Middle frontal gyrus (tissue), 1 donor: ENCODE results near the gene RAP1GAP.

Source experiments
- DNase-seq: peaks from one replicate; pipeline ENCODE4 v3.0.0-alpha.2; 2015; ENCODE audit warnings: low spot score; ENCODE audit errors: extremely low spot score

Gene RAP1GAP

DNA sequence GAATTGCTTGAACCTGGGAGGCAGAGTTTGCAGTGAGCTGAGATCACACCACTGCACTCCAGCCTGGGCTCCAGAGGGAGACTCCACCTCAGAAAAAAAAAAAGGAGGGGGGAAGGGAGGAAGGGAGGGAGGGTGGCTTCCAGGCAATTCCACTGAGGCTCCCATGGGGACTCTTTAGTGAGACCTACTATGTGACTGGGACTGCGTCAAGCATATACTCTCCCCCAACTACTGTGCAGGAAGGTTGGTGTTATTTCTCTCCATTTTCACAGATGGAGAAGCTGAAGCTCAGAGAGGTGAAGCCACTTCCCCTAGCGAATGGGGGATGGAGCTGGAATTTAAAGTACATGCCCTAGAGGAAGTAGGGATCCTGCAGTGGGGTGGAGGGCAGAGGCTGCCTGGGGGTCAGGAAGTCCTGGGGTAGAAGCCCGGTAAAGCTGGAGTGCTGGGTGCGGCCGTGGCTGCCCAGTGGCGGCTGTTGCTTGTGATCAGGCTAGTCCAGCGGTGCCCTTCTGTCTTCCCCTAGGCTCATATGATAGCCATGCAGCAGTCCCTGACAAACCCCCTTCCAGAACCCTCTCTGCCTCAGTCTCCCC is 40.3 kb downstream of the RAP1GAP start:
- no peak for DNase-seq

DNA sequence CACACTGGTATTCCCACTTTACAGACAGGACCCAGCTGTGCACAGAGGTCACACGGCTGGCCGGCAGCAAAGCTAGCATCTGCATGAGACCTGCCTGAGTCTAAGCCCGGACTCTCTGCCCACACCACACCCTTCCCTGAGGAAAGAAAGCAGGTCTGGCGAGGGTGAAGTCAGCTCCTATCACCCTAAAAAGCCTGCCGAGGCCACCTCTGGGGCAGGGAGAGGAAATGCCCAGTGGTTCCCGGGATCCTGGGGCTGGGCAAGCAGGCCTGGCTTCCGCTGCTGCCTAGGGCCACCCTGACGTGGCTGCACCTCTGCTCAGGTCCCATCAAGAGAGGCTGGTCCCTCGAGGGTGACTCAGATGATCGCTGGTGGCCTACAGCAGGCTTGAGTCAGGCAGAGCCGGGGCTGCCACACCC is 42.2 kb downstream of the RAP1GAP start:
- no peak for DNase-seq

DNA sequence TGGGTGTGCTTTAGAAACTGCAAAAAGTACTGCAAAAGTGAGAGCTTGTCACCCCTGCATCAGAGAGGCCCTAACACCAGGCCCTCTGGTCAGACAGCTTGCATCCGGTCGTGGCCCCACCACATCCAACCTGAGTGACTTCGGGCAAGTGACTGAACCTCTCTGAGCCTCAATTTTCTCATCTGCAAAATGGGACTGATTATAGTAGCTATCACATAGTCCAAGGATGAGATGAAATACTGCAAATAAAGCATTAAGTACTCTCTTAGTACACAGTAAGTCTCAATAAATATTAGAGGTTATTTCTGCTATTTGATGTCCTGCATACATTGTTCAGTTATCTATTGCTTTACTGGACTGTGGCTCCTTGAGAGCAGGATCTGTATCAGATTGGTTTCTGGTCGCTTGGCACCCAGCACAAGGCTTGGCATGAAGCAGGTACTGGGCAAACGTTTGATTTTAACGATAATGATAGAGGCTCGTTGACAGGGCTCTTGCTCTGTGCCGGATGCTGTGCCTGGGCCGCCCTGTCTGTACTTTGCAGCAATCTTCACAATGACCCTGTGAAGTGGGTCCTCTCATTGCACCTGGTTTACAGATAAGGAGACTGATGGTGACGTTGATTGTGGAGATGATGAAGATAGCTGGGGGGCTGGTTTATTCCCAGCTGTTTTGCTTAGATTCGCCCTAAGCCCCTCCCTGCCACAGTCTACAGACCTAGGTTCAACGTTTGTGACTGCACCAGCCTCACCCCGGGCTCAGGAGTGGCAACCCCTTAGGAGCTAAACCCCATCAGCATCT is 43.6 kb downstream of the RAP1GAP start:
- DNase-seq, result no peak

DNA sequence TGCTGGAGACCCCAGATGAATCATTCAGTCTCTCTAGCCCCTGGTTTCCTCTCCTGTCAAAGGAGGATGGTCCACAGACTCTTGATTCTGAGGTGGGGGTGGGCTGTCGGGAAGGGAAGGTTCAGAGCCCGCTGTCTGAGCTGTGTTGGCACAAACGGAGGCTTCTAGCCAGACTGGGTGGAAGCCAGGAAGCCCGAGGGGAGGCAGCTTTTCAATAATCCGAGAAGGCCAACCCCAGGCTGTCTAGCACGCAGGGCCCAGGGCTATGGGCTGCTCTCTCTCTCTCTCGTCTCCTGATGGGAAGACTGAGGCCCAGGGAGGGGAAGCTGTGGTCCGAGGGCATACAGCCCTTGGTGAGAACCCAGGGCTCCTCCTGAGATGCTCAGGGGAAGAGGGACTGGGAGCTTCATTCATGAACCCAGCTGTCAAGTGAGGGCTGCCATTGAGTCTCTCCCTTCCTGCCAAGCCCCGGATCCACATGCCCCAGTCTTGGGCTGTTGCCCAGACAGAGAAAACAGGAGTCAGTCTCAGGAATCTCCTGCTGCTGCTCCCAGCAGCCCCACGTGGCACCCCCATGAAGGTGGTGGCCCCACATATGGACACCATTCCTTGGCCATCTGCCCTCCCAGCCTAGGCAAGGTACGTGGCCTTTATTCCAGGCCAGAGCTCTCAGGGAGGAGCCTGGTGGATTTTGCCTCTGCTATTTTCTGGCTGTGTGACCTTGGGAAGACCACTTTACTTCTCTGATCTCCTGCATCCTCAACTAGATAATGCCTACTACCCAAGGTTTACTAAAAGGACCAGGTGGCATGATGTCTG is 44.4 kb downstream of the RAP1GAP start:
- no peak for DNase-seq

DNA sequence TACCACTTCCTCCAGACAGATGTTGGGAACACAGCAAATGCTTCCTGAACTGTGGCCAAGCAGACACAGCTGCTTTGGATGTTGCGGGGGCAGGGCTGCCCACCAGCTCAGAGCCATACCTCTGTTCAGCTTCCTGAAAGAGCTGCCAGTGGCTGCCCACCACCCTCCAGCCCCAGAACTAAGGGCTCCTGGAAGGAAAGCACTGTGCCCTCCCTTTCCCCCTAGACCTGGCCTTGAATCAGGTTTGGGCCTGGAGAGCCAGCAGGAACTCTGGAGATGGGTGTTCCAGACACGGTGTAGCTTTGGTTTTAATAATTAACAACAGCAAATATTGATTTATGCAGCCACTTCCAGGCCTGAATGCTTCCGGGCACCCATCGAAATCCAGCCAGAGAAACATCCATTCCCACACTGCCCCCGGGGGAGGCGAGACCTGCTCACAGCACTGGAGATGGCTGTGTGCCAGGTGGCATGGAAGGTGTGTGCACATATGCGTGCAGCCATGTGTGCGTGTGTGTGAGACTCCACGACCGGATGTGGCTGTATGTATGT is 45.7 kb downstream of the RAP1GAP start:
- DNase-seq, result no peak

DNA sequence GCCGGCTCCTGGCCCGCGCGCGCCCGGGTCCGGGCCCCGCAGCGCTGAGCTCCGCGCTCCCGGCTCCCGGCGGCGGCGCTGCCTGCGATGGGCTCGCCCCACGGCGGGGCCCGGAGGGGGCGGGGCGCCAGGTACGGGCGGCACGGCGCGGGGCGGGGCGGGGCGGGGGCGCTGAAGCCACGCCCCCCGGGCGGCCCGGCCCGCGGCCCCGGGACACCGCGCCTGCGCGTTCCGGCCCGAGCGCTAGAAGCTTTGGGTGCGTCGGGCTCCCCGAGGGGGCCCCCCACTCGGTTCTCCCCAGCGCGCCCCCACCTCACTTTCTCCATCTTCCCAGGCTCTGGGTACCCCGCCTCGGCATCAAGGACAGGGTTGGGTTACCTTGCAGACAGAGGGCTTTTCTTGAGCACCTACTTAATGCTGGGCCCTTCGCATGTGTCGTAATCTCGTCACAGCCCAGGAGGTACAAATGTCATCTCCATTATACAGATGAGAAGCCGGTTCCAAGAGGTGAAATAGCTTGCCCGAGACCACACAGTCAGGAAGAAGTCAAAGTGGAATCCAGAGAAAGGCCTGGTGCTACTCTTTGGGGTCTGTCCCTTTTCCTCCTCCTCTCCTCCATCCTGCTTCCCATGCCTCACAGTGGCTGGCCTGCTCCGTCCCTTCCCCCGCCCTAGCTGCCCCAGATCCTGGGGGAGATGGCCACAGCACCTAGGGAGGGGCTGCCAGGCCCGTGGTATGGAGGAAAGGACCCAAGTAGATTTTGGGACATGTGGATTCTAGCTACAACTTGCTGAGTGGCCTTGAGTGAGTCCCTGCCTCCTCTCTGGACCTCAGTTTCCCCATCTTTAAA is 46.5 kb downstream of the RAP1GAP start:
- no peak for DNase-seq

DNA sequence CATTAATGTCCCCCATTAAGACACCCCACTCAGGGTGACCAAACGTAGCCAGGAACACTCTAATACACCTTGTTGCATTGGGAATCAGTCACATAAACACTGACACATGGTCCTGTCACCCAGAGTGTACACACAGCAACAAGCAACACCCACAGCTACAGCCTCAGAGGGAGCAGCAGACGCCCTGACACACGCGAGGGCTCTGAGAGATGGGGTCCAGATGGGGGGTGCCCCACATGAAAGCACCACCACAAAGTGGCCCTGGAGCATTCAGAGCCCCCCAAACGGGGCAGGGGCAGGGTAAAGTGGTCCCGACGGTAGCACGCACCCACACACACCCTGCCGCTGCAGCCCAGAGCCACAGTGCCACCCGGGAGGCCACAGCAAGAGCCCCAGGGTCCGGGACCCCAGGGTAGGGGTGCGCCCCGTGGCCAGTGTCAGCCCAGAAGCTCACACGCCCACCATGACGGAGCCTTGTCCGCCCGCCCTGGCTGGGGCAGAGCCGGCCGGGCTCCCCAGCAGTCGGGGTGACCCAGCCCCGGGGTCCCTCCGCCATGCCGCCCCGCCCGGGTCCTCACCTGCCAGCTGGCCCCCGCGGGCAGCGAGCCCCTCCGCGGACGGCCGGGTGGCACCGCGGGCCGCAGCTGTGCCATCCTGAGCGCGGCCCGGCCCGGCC is 47.3 kb downstream of the RAP1GAP start:
- no peak for DNase-seq

DNA sequence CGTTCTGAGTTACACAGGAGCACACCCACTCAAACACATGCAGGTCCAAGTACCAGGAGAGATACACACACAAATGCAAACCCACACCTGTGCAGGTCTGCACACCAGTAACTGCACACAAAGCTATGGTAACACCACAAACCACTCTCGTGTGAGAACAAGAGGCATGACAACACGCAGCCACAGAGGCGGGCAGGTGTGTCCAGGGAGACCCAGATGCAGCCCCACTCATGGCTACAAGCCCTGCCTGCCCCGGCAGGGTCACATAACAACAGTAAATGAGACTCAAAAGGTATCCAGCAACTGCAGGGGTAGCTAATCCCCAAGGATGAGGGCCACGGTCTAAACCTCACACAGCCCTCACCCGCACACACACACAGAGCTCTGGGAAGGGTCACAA is 48.1 kb downstream of the RAP1GAP start:
- DNase-seq, result no peak

DNA sequence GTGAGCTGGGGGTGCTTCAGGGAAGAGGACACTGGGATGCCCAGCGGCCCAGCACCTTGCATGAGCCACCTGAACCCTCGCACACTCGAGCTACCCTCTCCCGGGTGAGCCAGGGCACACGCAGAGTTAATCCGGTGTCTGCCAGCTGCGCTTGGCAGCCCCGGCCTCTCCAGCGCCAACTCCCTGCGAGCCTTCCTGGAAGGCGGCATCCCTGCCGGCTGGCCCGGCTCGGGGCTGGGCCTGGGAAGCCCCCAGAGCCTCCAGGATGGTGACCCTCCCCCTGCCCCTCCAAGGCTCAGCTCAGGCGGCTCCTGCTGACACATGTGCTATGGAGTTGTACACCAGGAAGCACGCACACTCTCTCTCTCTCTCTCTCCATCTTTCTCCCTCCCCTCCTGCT is 48.7 kb downstream of the RAP1GAP start:
- no peak for DNase-seq

DNA sequence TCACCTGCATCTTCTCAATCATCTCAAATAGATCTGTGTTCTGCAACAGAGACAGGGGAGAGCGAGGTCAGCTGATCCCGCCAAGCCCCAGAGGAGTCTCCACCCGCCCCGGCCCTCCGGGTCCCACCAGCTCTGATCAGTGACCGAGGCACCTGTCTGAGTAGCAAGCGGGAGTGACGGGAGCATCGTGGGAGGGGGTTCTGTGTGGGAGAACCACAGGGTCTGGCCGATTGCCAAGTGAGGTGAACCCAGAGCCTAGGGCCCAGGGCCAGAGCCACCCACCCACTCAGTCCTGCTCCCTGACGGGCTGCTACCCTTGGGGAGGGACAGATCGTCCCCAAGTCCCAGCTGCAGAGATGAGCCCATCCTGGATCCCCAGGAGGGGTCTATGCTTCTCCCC is 49.1 kb downstream of the RAP1GAP start:
- DNase-seq, result no peak

DNA sequence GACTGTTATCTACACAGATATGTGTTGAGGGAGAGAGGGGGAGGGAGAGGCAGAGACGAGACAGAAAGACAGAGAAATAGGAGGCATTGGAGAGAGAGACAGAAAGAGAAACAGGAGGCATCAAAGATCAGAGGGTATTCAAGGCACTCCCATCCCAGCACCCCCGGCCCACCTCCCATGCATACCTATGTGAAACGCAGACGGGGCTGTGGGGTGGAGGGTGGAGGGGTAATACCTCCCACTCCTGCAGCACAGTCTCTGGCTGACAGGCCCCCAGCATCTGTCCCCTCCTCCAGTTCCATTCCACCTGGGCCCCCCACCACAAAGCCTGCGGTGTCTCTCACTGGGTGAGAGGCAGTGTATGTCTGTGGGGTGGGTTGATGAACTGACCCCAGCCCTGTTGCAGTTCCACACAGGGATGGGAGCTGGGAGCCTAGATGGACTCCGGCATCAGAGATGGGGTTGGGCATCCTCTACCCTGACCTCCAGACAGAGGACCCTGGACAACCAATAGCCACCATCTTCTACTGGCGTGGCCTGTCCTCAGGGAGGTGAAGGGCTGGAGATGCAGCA is 49.7 kb downstream of the RAP1GAP start:
- DNase-seq, result no peak

DNA sequence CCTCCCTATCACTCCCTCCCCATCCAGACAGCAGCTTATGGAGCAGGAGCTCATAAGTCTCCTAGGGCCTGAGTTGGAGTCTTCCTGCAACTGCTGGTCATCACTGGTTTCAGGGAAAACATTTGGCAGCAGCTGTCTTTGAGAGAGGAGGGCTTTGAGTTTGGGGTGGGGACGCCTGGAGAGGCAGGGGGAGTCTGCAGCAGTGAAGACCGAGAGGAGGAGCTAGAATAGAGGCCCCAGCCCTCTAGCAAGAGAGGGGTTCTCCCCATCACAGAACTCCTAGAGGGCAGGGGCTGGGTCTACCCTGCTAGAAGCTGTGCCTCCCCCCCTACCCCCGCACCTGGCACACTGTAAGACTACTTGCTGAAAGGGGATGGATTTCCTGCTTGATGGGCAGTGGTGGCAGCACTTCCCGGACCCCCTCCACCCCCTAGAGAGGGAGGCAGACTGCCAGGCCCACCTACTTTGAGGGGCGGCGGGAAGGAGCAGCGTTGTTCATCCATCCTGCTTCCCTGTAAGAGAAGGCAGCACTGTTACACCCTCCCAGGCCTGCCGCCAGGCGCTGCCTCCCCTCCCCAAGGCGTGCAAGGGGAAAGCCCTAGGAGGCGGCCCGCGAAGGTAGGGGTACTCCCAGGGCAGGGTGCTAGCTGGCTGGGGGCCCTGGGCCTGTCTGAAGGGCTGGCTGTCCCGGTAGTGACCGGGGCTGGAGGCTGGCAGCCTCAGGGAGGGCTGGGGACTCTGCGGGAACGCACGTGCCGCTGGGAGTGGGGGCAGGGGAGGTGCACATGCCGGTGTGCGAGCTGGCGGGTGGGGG is 50.4 kb downstream of the RAP1GAP start:
- DNase-seq, result no peak

DNA sequence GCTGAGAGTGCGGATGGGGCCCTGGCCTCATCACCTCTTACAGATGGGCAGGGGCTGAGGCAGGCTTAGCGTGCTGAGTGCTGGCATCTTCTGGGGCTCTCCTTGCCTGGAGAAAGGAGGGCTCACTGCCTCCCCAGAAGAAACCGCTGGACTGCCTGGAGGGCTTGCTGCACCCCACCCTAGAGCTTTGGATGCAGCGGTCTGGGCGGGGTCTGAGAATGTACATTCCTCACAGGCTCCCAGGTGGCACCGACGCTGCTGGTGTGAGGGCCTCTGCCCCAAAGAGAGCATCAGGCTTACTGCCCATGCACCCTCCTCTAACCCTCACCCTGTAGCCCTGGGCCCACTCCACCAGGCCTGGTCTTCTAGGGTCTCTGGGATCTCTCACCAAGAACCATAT is 51.1 kb downstream of the RAP1GAP start:
- no peak for DNase-seq

DNA sequence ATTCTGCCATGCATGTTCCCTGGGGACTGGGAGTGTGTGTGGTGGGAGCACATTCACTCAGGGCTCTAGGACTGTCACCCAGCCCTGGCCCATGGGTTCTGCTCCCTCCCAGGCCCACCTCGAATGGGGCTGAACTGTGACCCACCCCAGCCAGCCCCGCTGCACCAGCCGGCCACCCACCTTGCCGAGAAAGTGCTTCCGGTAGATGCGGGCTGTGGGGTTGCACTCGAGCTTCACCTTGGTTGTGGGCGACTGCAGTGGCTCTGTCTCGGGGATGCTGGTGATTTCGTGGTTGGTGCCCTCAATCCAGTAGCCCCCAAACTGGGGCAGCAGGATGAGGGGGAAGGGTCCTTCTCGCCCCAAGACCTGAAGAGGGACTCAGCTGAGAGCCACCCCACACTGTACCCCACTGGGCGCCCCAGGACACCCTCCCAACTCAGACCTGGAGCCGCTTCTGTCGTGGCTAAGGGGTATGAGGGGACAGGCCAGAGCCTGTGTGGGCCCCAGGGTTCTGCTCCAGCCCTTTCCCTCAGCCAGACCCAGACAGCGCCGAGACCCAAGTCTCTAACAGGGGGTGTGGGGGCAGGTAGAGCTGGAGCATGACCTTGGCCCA is 51.9 kb downstream of the RAP1GAP start:
- DNase-seq, result no peak

DNA sequence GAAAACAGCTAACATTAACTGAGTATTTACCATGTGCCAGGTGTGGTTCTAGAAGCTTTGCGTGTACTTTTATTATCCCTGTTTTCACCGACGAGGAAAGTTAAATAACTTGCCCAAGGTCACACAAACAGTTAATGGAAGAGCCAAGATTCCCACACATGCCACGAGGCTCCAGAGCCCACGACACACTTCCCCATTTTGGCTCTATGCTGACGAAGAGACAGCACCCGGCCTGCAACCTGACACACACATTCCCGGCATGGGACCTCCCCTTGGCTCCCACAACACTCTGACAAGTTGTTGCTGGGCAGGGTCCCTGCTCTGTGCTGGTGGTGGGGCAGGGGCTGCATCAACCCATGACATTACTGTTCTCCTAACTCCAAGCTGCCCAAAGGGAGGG is 52.8 kb downstream of the RAP1GAP start:
- DNase-seq, result no peak

DNA sequence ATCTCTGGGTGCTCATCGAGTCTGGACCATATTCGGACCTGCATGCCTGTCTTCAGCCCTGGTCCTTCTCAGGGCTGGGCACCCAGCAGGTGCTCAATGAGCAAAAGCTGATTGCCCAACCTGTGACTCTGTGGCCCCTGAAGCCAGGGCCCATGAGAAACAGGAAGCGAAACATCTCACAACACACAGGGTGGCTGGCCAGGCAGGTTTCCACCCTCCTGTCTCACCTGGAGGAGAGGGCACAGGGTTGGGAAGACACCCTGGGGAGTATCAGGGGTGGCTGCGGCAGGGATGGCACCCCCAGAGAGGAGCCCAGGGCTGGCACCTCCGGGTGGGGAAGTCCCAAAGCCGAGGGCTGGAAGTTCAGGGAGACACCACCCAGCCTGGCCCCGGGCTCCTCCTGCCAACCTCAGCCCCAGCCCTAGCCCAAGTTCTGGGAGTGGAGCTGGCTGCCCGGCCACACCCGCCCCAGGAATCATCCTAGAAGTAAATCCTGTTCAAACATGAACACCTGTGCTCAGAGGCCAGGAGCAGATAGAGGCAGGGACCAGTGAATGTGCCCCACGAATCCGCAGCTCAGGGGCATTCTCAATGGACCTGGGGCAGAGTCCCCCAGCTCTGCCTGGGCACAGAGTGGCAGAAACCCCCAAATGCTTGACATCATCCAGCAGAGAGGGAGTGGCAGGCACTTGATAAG is 54.6 kb downstream of the RAP1GAP start:
- DNase-seq, result no peak

DNA sequence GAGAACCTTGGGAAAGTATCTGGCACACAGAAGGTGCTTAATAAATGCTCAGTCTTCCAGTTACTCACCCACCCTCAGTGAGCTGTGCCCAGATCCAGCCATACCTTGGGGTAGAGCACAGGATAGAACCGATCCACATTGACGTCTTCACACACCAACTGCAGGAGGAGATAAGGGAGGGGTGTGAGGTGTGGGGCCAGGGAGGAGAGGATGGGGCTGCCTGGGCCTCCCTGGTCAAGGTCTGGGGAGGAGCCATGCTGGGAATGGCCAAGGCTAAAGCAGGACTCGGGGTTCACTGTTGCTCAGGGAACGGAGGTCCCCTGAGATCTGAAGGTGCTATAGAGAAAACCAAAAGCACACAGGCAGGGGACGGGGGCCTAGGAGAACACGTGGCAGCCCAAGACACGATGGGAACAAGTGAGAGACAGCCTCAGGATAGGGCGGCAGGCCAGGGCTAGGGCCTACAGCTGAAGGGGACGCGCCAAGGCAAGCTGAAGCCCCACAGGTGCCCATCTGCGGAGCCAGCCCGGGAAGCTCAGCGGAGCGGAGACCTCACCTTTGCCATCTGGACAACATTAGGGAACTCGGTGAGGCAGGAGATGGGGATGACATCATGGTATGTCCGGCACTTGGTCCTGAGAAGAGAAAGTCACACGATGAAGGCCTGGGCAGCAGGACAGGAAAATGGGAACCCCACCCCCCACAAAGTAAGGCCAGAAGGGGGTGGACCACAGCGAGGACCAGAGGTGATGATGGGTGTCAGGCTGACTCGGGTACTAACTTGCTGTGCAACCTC is 55.9 kb downstream of the RAP1GAP start:
- no peak for DNase-seq
